ENCODE results near the gene ARHGDIB. TPM values are rescaled to one million over a fixed set of nuclear protein-coding genes. Genes with fewer than 3 reads are reported as not detected.

The ARHGDIB gene
- total RNA-seq, 1 experiment from 2014 or later = 23.5 TPM

- H3K36me3 Mint-ChIP-seq (ENCODE audit: insufficient read depth, unreplicated experiment) = peaks cover 15% of the 10 kb centered on the region
- H3K27ac Mint-ChIP-seq (ENCODE audit: unreplicated experiment) = no peak overlapping the region
- no peak for DNase-seq
- CTCF ChIA-PET = no interaction called here
- intact Hi-C loops (cut with micrococcal nuclease; ENCODE audit: unreplicated experiment) = loop anchor here (5.0 kb wide), 2 partner anchors 57 to 83 kb away; no protein-coding TSS in a partner anchor
- TF ChIP-seq CTCF (IDR thresholded peaks at IDR 0.05; ENCODE audit: unreplicated experiment) = no peak
- peaks cover 64% of the 10 kb centered on the region for H3K4me1 Mint-ChIP-seq (ENCODE audit: low read depth, unreplicated experiment)
- BruUV-seq (replicated peaks) = no TSS peak
- H3K4me3 Mint-ChIP-seq (ENCODE audit: low read depth, unreplicated experiment) = no peak overlapping the region
- H3K9me3 Mint-ChIP-seq (ENCODE audit: low read depth, unreplicated experiment) = peaks cover 4% of the 10 kb centered on the region
- no peaks in the 10 kb centered on the region for H3K27me3 Mint-ChIP-seq (ENCODE audit: unreplicated experiment)
Observed at GRCh38 chr12:14930299-14930698, 31.1 kb downstream of the ARHGDIB start.

- peak; percentile 72 for DNase-seq
- H3K36me3 Mint-ChIP-seq (ENCODE audit: insufficient read depth, unreplicated experiment) = peaks cover 8% of the 10 kb centered on the region
- no peaks in the 10 kb centered on the region for H3K27me3 Mint-ChIP-seq (ENCODE audit: unreplicated experiment)
- TF ChIP-seq CTCF (IDR thresholded peaks at IDR 0.05; ENCODE audit: unreplicated experiment) = no peak
- H3K27ac Mint-ChIP-seq (ENCODE audit: unreplicated experiment) = peak overlapping the region; percentile 97
- no TSS peak for BruUV-seq (replicated peaks)
- peaks cover 4% of the 10 kb centered on the region for H3K9me3 Mint-ChIP-seq (ENCODE audit: low read depth, unreplicated experiment)
- peak overlapping the region; percentile 74 for H3K4me3 Mint-ChIP-seq (ENCODE audit: low read depth, unreplicated experiment)
- CTCF ChIA-PET = interaction anchor here (0.6 to 1.6 kb wide), 5 partner anchors 9 to 224 kb away, joined by 3 to 4 read pairs (median 3); partner anchors contain the start of gene ERP27
- peaks cover 50% of the 10 kb centered on the region for H3K4me1 Mint-ChIP-seq (ENCODE audit: low read depth, unreplicated experiment)
- intact Hi-C loops (cut with micrococcal nuclease; ENCODE audit: unreplicated experiment) = no loop called here
Observed at GRCh38 chr12:14928931-14929330, 32.5 kb downstream of the ARHGDIB start.

- BruUV-seq (replicated peaks) = no TSS peak
- TF ChIP-seq CTCF (IDR thresholded peaks at IDR 0.05; ENCODE audit: unreplicated experiment) = no peak
- intact Hi-C loops (cut with micrococcal nuclease; ENCODE audit: unreplicated experiment) = no loop called here
- CTCF ChIA-PET = interaction anchor here (0.7 to 0.8 kb wide), 2 partner anchors 13 to 827 kb away, joined by 3 to 4 read pairs; no protein-coding TSS in a partner anchor
- DNase-seq = no peak
- Mint-ChIP-seq H3K4me1 (ENCODE audit: low read depth, unreplicated experiment) (peaks cover 34% of the 10 kb centered on the region), H3K27me3 (ENCODE audit: unreplicated experiment) (no peaks in the 10 kb centered on the region), H3K4me3 (ENCODE audit: low read depth, unreplicated experiment) (no peak overlapping the region), H3K9me3 (ENCODE audit: low read depth, unreplicated experiment) (no peaks in the 10 kb centered on the region), H3K36me3 (ENCODE audit: insufficient read depth, unreplicated experiment) (peaks cover 8% of the 10 kb centered on the region), H3K27ac (ENCODE audit: unreplicated experiment) (no peak overlapping the region)
Observed at GRCh38 chr12:14927267-14927666, 34.1 kb downstream of the ARHGDIB start.

- no peaks in the 10 kb centered on the region for H3K27me3 Mint-ChIP-seq (ENCODE audit: unreplicated experiment)
- BruUV-seq (replicated peaks) = no TSS peak
- H3K4me1 Mint-ChIP-seq (ENCODE audit: low read depth, unreplicated experiment) = peaks cover 21% of the 10 kb centered on the region
- TF ChIP-seq CTCF (IDR thresholded peaks at IDR 0.05; ENCODE audit: unreplicated experiment) = no peak
- H3K27ac Mint-ChIP-seq (ENCODE audit: unreplicated experiment) = no peak overlapping the region
- DNase-seq = no peak
- CTCF ChIA-PET = no interaction called here
- intact Hi-C loops (cut with micrococcal nuclease; ENCODE audit: unreplicated experiment) = no loop called here
- H3K9me3 Mint-ChIP-seq (ENCODE audit: low read depth, unreplicated experiment) = no peaks in the 10 kb centered on the region
- H3K36me3 Mint-ChIP-seq (ENCODE audit: insufficient read depth, unreplicated experiment) = peaks cover 8% of the 10 kb centered on the region
- no peak overlapping the region for H3K4me3 Mint-ChIP-seq (ENCODE audit: low read depth, unreplicated experiment)
Observed at GRCh38 chr12:14924541-14924940, 36.9 kb downstream of the ARHGDIB start.

Data from Calu3 (cell line).